HEK293 (cell line): ENCODE data around the gene SPTSSB.

Source experiments
- KLF9 ChIP-seq: fragments of 450-650 bp; formaldehyde crosslinking; IDR thresholded peaks from 2 replicates; pipeline ENCODE4 v1.5.1; 2016; ENCODE audit warnings: missing biosample characterization, missing genetic modification characterization, low read depth
- MYNN ChIP-seq: fragments of 450-650 bp; formaldehyde crosslinking; IDR thresholded peaks from 2 replicates; pipeline ENCODE4 v1.5.1; 2016; ENCODE audit warnings: missing biosample characterization, missing genetic modification characterization, borderline replicate concordance
- SP3 ChIP-seq: fragments of 450-650 bp; formaldehyde crosslinking; IDR thresholded peaks from 2 replicates; pipeline ENCODE4 v1.5.1; 2016; ENCODE audit warnings: missing biosample characterization, missing genetic modification characterization
- ZNF10 ChIP-seq: fragments of 450-650 bp; formaldehyde crosslinking; IDR thresholded peaks from 2 replicates; pipeline ENCODE4 v1.5.1; 2017; ENCODE audit warnings: missing biosample characterization, missing genetic modification characterization
- ZNF19 ChIP-seq: fragments of 450-650 bp; formaldehyde crosslinking; IDR thresholded peaks from 2 replicates; pipeline ENCODE4; 2016; ENCODE audit warnings: missing biosample characterization, missing genetic modification characterization, low read depth
- ZNF501 ChIP-seq: fragments of 450-650 bp; formaldehyde crosslinking; IDR thresholded peaks from 2 replicates; pipeline ENCODE4 v1.5.1; 2016; ENCODE audit warnings: missing biosample characterization, missing genetic modification characterization
- ZNF544 ChIP-seq: fragments of 450-650 bp; formaldehyde crosslinking; IDR thresholded peaks from 2 replicates; pipeline ENCODE4 v1.5.0; 2017; ENCODE audit warnings: missing biosample characterization, missing genetic modification characterization
- ZNF558 ChIP-seq: fragments of 450-650 bp; formaldehyde crosslinking; IDR thresholded peaks from 2 replicates; pipeline ENCODE4 v1.5.1; 2016; ENCODE audit warnings: missing biosample characterization, missing genetic modification characterization
- ZNF707 ChIP-seq: fragments of 450-650 bp; formaldehyde crosslinking; IDR thresholded peaks from 2 replicates; pipeline ENCODE4 v1.5.1; 2016; ENCODE audit warnings: missing biosample characterization, missing genetic modification characterization
- ZSCAN16 ChIP-seq: fragments of 450-650 bp; formaldehyde crosslinking; IDR thresholded peaks from 2 replicates; pipeline ENCODE4 v1.5.1; 2016; ENCODE audit warnings: missing biosample characterization, missing genetic modification characterization
- TF ChIP-seq, protein P1 (sequence below): fragments of 450-650 bp; formaldehyde crosslinking; IDR thresholded peaks from 2 replicates; pipeline ENCODE4 v1.5.1; 2016; ENCODE audit warnings: missing biosample characterization, missing genetic modification characterization
- TF ChIP-seq, protein P2 (sequence below): fragments of 450-650 bp; formaldehyde crosslinking; IDR thresholded peaks from 2 replicates; pipeline ENCODE4 v1.5.1; 2016; ENCODE audit warnings: missing biosample characterization, missing genetic modification characterization
- TF ChIP-seq, protein P3 (sequence below): fragments of 450-650 bp; formaldehyde crosslinking; IDR thresholded peaks from 2 replicates; pipeline ENCODE4 v1.5.1; 2017; ENCODE audit warnings: missing biosample characterization, missing genetic modification characterization
- TF ChIP-seq, protein P4 (sequence below): fragments of 450-650 bp; formaldehyde crosslinking; IDR thresholded peaks from 2 replicates; pipeline ENCODE4 v1.5.1; 2016; ENCODE audit warnings: missing biosample characterization, missing genetic modification characterization, low read depth

DNA sequence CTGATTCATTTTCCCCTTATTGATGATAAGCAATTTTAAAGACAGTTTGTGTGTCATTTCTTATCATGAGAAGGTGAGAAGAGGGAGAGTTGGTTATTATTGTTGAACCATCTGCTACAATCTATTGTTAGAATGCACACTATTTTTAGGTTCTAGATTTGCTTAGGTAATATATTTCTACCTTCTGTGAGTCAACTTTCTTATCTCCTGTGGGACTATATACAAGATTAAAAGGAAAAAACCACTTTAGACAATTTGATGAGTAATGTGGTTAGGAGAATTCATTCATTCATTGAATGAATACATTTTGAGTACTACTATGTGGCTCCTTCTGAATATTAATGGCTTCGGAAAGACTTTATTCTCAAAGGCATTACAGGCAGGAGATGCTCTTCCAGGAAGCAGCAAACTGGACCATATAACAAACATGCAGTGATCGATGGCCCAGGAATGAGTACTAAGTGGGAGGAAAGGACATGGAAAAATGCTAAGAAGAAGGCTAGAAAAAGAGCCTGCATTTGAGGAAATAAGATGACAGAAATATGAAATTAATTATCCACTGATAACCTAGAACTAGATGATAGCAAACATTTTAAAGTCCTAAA lies 22.4 kb downstream of the SPTSSB start:
- no peak for TF ChIP-seq ZNF558 (tag by site-specific recombination)
- TF ChIP-seq, protein P1, sequence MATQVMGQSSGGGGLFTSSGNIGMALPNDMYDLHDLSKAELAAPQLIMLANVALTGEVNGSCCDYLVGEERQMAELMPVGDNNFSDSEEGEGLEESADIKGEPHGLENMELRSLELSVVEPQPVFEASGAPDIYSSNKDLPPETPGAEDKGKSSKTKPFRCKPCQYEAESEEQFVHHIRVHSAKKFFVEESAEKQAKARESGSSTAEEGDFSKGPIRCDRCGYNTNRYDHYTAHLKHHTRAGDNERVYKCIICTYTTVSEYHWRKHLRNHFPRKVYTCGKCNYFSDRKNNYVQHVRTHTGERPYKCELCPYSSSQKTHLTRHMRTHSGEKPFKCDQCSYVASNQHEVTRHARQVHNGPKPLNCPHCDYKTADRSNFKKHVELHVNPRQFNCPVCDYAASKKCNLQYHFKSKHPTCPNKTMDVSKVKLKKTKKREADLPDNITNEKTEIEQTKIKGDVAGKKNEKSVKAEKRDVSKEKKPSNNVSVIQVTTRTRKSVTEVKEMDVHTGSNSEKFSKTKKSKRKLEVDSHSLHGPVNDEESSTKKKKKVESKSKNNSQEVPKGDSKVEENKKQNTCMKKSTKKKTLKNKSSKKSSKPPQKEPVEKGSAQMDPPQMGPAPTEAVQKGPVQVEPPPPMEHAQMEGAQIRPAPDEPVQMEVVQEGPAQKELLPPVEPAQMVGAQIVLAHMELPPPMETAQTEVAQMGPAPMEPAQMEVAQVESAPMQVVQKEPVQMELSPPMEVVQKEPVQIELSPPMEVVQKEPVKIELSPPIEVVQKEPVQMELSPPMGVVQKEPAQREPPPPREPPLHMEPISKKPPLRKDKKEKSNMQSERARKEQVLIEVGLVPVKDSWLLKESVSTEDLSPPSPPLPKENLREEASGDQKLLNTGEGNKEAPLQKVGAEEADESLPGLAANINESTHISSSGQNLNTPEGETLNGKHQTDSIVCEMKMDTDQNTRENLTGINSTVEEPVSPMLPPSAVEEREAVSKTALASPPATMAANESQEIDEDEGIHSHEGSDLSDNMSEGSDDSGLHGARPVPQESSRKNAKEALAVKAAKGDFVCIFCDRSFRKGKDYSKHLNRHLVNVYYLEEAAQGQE (tag by site-specific recombination), result no peak
- no peak for TF ChIP-seq ZNF544 (tag by site-specific recombination)
- TF ChIP-seq, protein P2, sequence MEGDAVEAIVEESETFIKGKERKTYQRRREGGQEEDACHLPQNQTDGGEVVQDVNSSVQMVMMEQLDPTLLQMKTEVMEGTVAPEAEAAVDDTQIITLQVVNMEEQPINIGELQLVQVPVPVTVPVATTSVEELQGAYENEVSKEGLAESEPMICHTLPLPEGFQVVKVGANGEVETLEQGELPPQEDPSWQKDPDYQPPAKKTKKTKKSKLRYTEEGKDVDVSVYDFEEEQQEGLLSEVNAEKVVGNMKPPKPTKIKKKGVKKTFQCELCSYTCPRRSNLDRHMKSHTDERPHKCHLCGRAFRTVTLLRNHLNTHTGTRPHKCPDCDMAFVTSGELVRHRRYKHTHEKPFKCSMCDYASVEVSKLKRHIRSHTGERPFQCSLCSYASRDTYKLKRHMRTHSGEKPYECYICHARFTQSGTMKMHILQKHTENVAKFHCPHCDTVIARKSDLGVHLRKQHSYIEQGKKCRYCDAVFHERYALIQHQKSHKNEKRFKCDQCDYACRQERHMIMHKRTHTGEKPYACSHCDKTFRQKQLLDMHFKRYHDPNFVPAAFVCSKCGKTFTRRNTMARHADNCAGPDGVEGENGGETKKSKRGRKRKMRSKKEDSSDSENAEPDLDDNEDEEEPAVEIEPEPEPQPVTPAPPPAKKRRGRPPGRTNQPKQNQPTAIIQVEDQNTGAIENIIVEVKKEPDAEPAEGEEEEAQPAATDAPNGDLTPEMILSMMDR (tag by site-specific recombination), result no peak
- no peak for TF ChIP-seq ZNF501 (tag by site-specific recombination)
- no peak for TF ChIP-seq ZNF10
- TF ChIP-seq KLF9, result no peak
- TF ChIP-seq SP3 (tag by site-specific recombination), result no peak
- no peak for TF ChIP-seq ZSCAN16 (tag by site-specific recombination)
- TF ChIP-seq, protein P3, sequence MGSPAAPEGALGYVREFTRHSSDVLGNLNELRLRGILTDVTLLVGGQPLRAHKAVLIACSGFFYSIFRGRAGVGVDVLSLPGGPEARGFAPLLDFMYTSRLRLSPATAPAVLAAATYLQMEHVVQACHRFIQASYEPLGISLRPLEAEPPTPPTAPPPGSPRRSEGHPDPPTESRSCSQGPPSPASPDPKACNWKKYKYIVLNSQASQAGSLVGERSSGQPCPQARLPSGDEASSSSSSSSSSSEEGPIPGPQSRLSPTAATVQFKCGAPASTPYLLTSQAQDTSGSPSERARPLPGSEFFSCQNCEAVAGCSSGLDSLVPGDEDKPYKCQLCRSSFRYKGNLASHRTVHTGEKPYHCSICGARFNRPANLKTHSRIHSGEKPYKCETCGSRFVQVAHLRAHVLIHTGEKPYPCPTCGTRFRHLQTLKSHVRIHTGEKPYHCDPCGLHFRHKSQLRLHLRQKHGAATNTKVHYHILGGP (tag by site-specific recombination), result no peak
- TF ChIP-seq, protein P4, sequence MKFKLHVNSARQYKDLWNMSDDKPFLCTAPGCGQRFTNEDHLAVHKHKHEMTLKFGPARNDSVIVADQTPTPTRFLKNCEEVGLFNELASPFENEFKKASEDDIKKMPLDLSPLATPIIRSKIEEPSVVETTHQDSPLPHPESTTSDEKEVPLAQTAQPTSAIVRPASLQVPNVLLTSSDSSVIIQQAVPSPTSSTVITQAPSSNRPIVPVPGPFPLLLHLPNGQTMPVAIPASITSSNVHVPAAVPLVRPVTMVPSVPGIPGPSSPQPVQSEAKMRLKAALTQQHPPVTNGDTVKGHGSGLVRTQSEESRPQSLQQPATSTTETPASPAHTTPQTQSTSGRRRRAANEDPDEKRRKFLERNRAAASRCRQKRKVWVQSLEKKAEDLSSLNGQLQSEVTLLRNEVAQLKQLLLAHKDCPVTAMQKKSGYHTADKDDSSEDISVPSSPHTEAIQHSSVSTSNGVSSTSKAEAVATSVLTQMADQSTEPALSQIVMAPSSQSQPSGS (tag by site-specific recombination), result no peak
- TF ChIP-seq ZNF19 (tag by site-specific recombination), result no peak
- TF ChIP-seq ZNF707 (tag by site-specific recombination), result no peak
- no peak for TF ChIP-seq MYNN (tag by site-specific recombination)
